GM10847 (cell line): ENCODE data around the gene CPNE5.

ENCODE experiments used
- POLR2A ChIP-seq: IDR thresholded peaks from 2 replicates; pipeline ENCODE4 v1.6.1; 2011; ENCODE audit not compliant: insufficient read length; ENCODE audit errors: extremely low read depth

CPNE5 gene

DNA sequence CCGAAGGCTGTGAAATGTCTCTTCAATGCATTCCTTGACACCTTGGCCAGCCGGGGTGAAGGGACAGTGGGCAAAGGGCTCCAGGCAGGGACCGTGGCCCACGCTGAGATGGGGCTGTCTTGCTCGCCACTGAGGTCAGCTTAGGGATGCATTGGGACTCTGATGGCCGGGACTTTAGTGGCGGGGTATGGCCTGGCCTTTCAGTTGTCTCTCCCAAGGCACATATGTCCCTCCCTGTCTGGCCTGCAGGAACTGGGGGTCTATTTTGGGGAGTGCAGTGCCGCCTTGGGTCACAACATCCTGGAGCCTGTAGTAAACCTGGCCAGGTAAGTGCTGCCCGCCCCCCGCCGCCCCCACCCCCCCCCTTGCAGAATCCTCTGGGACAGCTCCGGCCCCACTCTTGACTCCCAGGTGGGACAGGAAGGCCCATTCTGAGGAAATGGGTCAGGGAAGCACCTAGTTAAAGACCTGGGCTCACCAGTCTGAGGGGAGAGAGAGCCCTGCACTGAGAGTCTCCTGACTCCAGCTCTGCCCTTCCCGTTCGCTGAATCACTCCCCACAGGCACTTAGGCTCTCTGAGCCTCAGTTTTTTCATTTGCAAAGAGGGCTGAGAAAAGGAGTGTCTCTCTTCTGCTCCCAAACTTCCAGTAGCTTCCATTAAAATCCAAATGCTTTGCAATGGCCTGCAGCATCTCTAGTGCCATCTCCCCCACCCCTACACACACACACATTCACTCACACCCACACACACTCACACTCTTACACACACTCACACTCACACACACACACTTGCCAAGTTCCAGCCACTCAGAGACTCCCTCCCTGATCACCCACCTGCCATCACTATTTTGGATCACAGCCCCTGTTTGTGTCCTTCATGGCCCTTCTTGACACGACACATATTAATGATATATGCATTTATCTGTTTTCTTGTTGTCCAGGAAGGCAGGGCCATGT is 108.5 kb downstream of the CPNE5 start:
- no peak for TF ChIP-seq POLR2A

DNA sequence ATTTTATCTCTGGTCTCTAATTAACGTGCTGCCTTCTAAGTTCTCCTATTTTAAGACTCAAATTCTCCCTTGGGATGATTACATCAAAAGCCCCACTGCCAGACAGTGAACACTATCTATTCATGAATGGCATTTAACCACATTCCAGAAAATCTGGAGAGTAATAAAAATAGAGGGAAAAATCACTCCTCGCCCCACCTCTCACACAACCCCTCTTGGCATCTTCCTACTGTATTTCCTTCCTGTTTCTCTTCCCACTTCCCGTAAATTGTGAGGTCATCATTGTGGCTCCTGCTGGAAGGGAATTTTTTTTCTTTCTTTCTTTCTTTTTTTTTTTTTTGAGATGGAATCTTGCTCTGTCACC is 110.1 kb downstream of the CPNE5 start:
- no peak for TF ChIP-seq POLR2A

GRCh38 chr6:36728289-36729160 is 110.7 kb downstream of the CPNE5 start:
- no peak for TF ChIP-seq POLR2A

GRCh38 chr6:36727505-36728021 is 111.7 kb downstream of the CPNE5 start:
- no peak for TF ChIP-seq POLR2A

- TF ChIP-seq POLR2A: no peak
Observed at GRCh38 chr6:36725581-36725980, 113.7 kb downstream of the CPNE5 start.

- TF ChIP-seq POLR2A: no peak
Observed at GRCh38 chr6:36724514-36725390, 114.5 kb downstream of the CPNE5 start.

- no peak for TF ChIP-seq POLR2A
Observed at GRCh38 chr6:36722879-36723278, 116.4 kb downstream of the CPNE5 start.

DNA sequence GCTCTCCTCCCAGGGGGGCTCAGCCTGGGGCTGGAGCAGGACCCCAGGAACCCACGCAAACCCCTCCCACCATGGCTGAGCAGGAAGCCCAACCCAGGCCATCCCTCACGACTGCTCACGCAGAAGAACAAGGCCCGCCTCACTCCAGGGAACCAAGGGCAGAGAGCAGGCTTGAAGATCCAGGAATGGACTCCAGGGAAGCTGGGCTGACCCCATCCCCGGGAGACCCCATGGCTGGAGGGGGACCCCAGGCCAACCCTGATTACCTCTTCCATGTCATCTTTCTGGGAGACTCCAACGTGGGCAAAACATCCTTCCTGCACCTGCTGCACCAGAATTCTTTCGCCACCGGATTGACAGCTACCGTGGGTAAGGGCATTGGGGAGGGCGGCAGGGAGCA is 116.9 kb downstream of the CPNE5 start:
- TF ChIP-seq POLR2A: no peak

DNA sequence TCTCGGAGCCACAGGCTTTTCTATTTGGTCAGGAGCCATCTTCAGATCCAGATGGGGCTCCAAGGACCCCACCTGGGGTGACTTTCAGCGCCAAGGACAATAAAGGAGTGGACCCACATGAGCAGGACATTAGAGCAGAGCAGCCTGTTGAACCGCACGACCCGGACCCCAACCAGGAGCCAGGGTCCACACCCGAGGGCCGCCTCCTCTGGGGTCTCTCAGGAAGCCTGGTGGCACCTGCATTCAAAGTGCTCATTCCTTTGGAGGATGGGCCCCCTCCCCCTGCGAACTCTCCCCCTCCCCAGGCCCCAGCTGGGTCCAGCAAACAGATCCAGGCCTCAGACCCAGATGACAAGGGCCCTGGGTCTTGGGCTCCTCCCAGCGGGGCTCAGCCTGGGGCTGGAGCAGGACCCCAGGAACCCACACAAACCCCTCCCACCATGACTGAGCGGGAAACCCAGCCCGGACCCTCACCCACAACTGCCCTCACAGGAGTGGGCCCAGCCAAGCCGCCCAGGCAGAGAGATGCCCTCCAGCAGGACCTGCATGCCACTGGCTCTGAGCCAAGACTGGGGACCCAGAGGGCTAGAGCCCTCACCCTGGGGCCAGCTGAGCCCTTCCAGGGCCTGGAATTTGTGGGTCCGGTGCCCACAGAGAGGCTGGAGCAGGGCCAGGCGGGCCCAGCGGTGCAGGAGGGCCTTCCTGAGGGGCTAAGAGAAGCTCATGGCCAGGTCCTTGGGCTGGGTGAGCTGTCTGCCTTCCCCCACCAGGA is 117.7 kb downstream of the CPNE5 start:
- no peak for TF ChIP-seq POLR2A

DNA sequence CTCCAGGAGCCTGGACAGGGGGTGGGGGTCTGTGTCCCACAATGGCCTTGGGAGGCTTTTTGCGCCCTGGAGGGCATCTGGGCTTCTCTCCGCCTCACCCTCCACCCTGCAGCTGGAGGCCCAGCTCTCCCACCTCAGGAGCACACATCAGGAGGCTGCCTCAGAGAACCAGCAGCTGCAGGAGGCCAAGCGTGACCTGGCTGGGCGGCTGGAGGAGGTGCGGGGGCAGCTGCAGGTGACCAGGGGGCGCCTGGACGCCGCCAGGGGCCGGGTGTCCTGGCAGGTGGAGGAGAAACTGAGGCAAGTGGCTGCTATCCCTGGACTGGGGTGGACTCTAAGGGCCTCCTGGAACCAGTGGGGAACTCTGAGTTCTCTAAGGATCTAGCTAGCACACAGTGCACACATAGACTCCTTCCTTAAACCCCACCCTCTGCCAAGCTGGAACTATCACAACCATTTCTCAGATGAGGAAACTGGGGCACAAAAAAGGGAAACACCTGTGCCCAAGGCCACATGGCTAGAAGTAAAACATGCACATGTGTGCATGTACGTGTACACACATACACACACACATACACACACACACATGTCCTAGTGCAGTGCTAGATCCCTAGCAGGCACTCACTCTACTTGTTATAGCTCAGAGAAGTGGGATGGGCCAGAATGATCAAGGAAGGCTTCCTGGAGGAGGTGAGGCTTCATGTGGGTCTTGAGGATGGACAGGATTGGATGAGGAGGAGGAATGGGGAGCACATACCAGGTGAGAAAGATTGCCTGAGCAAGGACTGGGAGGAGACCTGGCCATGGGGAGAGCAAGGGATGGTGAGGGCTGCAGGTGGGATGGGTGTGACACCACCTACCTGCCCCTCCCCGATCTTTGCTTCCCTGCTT is 118.7 kb downstream of the CPNE5 start:
- TF ChIP-seq POLR2A: no peak

GRCh38 chr6:36719126-36719525 is 120.1 kb downstream of the CPNE5 start:
- no peak for TF ChIP-seq POLR2A

DNA sequence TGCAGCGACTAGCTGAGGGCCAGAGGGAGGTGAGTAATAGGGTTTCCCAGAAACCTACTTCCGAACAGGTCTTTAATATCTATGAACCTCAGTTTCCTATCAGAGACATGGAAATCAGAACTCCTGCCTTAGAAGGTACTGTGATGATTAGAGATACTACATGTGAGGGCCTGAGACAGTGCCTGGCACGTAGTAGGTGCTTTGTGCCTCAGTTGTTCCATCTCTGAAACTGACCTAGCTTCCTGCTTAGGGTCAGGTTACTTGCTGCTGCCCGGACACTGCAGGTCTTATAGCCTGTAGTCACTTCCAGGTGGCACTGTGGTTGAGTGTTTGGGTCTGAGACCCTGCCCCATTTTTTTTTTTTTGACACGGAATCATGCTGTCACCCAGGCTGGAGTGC is 120.7 kb downstream of the CPNE5 start:
- no peak for TF ChIP-seq POLR2A

GRCh38 chr6:36717871-36718540 is 121.2 kb downstream of the CPNE5 start:
- no peak for TF ChIP-seq POLR2A

- no peak for TF ChIP-seq POLR2A
Observed at GRCh38 chr6:36717231-36717825, 121.9 kb downstream of the CPNE5 start.
